ENCODE results near the gene TEX44. TPM values are rescaled to one million over a fixed set of nuclear protein-coding genes. Genes with fewer than 3 reads are reported as not detected.
"Not testable (repeated sequence)": the region's sequence is repeated elsewhere in the genome, so short reads cannot be mapped to it uniquely, and the experiment has no call there.

Gene TEX44
- total and polyA plus RNA-seq, 8 donors, result not detected

DNA sequence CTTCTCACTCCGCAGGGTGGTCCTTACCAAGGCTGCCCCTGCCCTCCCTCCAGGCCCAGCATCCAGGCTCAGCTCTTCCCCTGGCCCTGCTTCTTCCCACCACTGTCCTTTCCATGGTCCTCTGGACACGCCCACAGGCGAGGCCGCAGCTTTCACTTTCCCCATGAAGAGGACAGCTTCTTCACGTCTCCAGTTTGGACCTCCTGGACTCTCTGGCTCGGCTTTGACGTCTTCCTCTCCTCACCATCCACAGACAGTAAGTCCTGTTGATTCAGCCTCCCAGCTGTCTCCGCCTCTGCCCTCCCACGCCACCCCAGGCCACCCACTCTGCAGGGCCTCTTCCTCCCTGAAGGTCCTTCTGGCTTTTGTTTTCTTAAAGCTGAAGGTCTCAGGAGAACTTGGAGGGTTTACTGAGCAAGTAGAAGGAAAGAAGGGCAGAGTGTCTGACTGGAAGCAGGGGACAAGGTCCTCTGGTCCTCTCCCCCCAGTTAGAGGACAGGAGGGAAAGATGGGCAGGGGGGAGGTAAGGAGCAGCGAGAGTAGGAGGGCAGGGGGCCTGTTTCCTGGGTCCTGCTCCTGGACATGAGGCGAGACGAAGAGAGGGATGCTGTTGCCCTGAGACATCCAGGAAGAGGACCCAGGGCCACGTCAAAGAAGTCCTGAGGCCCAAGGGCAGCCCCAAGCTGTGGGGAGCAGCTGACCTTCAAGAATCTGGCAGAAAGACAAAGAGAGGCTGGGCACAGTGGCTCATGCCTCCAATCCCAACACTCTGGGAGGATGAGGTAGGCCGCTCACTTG is 37.7 kb upstream of the TEX44 start:
- no peaks in the 10 kb centered on the region for H3K9me3 ChIP-seq
- no peak overlapping the region for H3K27ac ChIP-seq
- WGBS, 2 donors, result 74% methylated on average over 14 of the region's 14 CpGs
- TF ChIP-seq, protein P1, sequence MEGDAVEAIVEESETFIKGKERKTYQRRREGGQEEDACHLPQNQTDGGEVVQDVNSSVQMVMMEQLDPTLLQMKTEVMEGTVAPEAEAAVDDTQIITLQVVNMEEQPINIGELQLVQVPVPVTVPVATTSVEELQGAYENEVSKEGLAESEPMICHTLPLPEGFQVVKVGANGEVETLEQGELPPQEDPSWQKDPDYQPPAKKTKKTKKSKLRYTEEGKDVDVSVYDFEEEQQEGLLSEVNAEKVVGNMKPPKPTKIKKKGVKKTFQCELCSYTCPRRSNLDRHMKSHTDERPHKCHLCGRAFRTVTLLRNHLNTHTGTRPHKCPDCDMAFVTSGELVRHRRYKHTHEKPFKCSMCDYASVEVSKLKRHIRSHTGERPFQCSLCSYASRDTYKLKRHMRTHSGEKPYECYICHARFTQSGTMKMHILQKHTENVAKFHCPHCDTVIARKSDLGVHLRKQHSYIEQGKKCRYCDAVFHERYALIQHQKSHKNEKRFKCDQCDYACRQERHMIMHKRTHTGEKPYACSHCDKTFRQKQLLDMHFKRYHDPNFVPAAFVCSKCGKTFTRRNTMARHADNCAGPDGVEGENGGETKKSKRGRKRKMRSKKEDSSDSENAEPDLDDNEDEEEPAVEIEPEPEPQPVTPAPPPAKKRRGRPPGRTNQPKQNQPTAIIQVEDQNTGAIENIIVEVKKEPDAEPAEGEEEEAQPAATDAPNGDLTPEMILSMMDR (IDR thresholded peaks at IDR 0.05), result no peak
- H3K4me1 ChIP-seq, result no peaks in the 10 kb centered on the region
- ATAC-seq (peak in 3 of 4 donors; percentile 23 to 61 (median 39)), DNase-seq (peak in 1 of 6 donors; percentile 34), FAIRE-seq (no peak)
- H3K27me3 ChIP-seq, result no peaks in the 10 kb centered on the region
- no peak overlapping the region for H3K4me3 ChIP-seq
- intact Hi-C loops (cut with DNase I), result loop anchor here in 2 of 3 donors (5.0 kb wide), 1 partner anchor 73 kb away; no protein-coding TSS in a partner anchor
- H3K36me3 ChIP-seq, result no peaks in the 10 kb centered on the region

DNA sequence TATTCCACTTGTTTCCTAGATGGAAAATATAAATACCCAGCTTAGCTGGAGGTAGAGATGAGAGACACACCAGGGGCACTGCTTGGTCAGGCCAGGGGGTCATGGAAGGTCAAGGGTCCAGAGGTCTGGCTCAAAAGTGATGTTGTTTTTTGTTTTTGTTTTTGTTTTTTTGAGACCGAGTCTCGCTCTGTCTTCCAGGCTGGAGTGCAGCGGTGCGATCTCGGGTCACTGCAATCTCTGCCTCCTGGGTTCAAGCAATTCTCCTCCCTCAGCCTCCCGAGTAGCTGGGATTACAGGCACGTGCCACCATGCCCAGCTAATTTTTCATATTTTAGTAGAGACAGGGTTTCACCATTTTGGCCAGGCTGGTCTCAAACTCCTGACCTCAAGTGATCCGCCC is 36.2 kb upstream of the TEX44 start:
- 92 to 95% methylated on average over 8 of the region's 8 CpGs for WGBS, 2 donors

DNA sequence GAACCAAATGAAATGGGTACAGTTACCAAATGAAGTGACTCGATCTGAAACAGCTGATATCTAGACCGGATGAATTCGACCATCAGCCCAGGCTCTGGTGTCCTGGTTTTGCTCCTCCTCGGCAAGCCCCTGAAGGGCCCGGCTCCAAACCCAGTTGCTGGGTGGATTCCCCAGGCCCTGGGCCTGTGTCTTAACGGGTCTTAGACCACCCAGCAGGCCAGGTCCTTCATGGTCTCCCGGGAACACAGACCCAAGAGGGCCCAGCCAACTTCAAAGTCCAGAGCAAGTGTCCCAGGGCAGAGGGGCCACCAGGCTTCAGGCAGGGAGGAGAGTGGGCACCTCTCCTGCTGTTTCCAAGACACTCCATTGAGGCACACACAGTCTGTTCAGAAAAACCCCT is 35.7 kb upstream of the TEX44 start:
- WGBS, 2 donors, result 73 to 84% methylated on average over 7 of the region's 7 CpGs
- intact Hi-C loops (cut with DNase I), result loop anchor here in 2 of 3 donors (5.0 kb wide), 1 partner anchor 75 kb away; no protein-coding TSS in a partner anchor
- Histone ChIP-seq H3K27ac (no peak overlapping the region), H3K9me3 (no peaks in the 10 kb centered on the region), H3K4me3 (no peak overlapping the region), H3K36me3 (no peaks in the 10 kb centered on the region), H3K4me1 (no peaks in the 10 kb centered on the region), H3K27me3 (no peaks in the 10 kb centered on the region)
- FAIRE-seq (no peak), DNase-seq (no peak), ATAC-seq (no peak)
- TF ChIP-seq, protein P1 (IDR thresholded peaks at IDR 0.05), result no peak

More for the DNA sequence above, 36.2 kb upstream of the TEX44 start:
- ATAC-seq, FAIRE-seq, H3K4me3 ChIP-seq, H3K4me1 ChIP-seq, DNase-seq, H3K36me3 ChIP-seq, H3K9me3 ChIP-seq, H3K27ac ChIP-seq, H3K27me3 ChIP-seq: not testable (repeated sequence)
- intact Hi-C loops (cut with DNase I), result loop anchor here in 2 of 3 donors (5.0 kb wide), 1 partner anchor 74 kb away; no protein-coding TSS in a partner anchor

GRCh38 chr2:231557571-231558217 is 35.0 kb upstream of the TEX44 start:
- WGBS, 2 donors, result 38 to 42% methylated on average over 11 of the region's 11 CpGs

More at GRCh38 chr2:231557571-231558217, 35.0 kb upstream of the TEX44 start:
- H3K27me3 ChIP-seq, result no peaks in the 10 kb centered on the region
- H3K9me3 ChIP-seq, result no peaks in the 10 kb centered on the region
- peak in 5 of 6 donors; percentile 47 to 63 (median 53) for DNase-seq
- FAIRE-seq, result peak; percentile 71
- TF ChIP-seq, protein P1 (IDR thresholded peaks at IDR 0.05), result peak; percentile 34 to 52 (median 50)
- no peak overlapping the region for H3K27ac ChIP-seq
- ATAC-seq, result peak; percentile 90 to 97 (median 95)
- H3K36me3 ChIP-seq, result no peaks in the 10 kb centered on the region
- no peaks in the 10 kb centered on the region for H3K4me1 ChIP-seq
- H3K4me3 ChIP-seq, result no peak overlapping the region
- intact Hi-C loops (cut with DNase I), result loop anchor here in 2 of 3 donors (5.0 kb wide), 1 partner anchor 75 kb away; no protein-coding TSS in a partner anchor
